ENCODE results near the gene MEGF6. TPM values are rescaled to one million over a fixed set of nuclear protein-coding genes. Genes with fewer than 3 reads are reported as not detected.

MEGF6 gene
- total RNA-seq, 4 donors from 2014 or later = 66.7 to 120 (median 74.5) TPM

DNA sequence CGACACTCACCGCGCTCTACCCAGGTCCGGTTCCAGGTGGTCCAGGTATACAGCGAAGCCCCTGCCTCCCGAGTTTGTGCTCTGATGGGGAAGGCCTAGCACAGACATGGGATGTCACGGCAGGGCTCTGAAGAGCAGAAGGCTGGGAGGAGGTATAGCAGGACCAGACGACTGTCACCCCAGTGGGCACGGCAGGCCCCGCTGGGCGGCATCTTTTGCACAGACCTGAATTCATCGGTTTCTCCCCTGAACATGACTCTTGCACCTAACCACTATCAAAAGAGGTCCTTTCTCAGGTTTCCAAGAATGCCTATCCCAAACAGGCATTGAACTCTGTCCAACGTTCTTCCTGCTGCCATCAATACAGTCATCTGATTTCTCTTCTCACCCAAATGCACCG lies 126.3 kb downstream of the MEGF6 start:
- peaks cover 24% of the 10 kb centered on the region for H3K4me1 ChIP-seq
- H3K9me3 ChIP-seq = peaks cover 10% of the 10 kb centered on the region
- no peak overlapping the region for H3K27ac ChIP-seq
- peaks cover 2% of the 10 kb centered on the region for H3K27me3 ChIP-seq
- peaks cover 18% of the 10 kb centered on the region for H3K36me3 ChIP-seq
- DNase-seq (ENCODE audit: low spot score in 2 of 2) = no peak
- 94% methylated on average over 14 of the region's 14 CpGs for WGBS
- no peak overlapping the region for H3K4me3 ChIP-seq
- TF ChIP-seq POLR2A (IDR thresholded peaks at IDR 0.05) (no peak), POLR2AphosphoS5 (IDR thresholded peaks at IDR 0.05) (no peak), EP300 (IDR thresholded peaks at IDR 0.05) (no peak)
- TF ChIP-seq, protein P1, sequence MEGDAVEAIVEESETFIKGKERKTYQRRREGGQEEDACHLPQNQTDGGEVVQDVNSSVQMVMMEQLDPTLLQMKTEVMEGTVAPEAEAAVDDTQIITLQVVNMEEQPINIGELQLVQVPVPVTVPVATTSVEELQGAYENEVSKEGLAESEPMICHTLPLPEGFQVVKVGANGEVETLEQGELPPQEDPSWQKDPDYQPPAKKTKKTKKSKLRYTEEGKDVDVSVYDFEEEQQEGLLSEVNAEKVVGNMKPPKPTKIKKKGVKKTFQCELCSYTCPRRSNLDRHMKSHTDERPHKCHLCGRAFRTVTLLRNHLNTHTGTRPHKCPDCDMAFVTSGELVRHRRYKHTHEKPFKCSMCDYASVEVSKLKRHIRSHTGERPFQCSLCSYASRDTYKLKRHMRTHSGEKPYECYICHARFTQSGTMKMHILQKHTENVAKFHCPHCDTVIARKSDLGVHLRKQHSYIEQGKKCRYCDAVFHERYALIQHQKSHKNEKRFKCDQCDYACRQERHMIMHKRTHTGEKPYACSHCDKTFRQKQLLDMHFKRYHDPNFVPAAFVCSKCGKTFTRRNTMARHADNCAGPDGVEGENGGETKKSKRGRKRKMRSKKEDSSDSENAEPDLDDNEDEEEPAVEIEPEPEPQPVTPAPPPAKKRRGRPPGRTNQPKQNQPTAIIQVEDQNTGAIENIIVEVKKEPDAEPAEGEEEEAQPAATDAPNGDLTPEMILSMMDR (IDR thresholded peaks at IDR 0.05) = no peak

DNA sequence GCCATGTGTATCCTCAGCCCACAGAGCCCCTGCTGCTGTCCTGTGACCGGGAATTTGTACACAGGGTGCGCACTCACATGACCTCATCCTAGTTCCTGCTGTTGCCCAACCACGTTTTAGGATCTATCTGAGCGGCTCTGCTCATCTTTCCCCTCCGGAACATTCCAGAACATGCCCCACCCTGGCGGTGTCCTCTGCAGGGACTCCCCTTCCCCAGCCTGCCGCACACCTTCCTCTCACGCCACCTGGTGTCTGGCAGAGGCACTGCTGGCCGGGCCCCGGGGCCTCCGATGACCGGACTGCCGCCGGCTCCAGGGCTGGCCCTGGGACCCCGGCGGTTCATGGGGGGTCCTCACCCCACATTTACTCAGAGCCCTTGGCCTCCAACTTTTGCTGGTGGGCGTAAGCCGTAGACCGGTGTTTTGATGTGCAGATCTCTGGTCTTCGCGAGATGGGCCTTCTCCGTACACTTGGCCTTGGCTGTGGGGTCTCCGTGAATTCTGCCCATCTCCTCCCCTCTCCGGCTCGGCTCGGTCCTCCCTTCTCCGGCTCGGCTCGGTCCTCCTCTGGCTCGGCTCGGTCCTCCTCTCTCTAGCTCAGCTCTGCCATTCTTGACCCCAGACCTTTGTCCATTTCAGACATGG lies 127.4 kb downstream of the MEGF6 start:
- H3K36me3 ChIP-seq = peaks cover 7% of the 10 kb centered on the region
- peaks cover 10% of the 10 kb centered on the region for H3K9me3 ChIP-seq
- H3K4me1 ChIP-seq = peaks cover 24% of the 10 kb centered on the region
- no peak overlapping the region for H3K4me3 ChIP-seq
- H3K27me3 ChIP-seq = peaks cover 2% of the 10 kb centered on the region
- H3K27ac ChIP-seq = no peak overlapping the region
- 50% methylated on average over 27 of the region's 31 CpGs for WGBS
- TF ChIP-seq, protein P1 (IDR thresholded peaks at IDR 0.05) = peak; percentile 39 to 82
- TF ChIP-seq POLR2AphosphoS5 (IDR thresholded peaks at IDR 0.05) = no peak
- no peak for DNase-seq (ENCODE audit: low spot score in 2 of 2)

DNA sequence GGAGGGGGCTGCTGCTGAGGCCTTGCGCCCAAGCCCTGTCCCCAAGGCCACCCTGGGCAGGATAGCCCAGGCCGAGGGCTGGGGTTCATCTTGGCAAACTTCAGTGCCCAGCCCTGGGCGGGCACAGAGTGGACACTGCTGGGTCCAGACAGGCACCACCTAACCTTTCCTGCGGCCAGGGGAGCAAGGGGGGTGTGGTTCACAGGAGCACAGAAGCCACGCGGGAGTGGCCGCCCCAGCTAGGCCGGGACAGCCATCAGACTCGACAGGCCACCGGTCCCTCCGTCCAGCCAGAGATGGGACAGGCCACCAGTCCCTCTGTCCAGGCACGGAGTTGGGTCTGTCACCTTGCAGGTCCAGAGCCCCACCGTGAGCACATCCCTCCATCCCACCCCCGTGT lies 127.9 kb downstream of the MEGF6 start:
- no CpG with 5 or more reads among the region's 14 CpGs for WGBS
- Histone ChIP-seq H3K36me3 (peaks cover 2% of the 10 kb centered on the region), H3K27me3 (peaks cover 2% of the 10 kb centered on the region), H3K9me3 (peaks cover 6% of the 10 kb centered on the region), H3K4me1 (peaks cover 24% of the 10 kb centered on the region), H3K4me3 (no peak overlapping the region), H3K27ac (no peak overlapping the region)
- no peak for DNase-seq (ENCODE audit: low spot score in 2 of 2)
- no peak for TF ChIP-seq EP300 (IDR thresholded peaks at IDR 0.05)
- no peak for TF ChIP-seq POLR2AphosphoS5 (IDR thresholded peaks at IDR 0.05)
- TF ChIP-seq, protein P1 (IDR thresholded peaks at IDR 0.05) = no peak
- TF ChIP-seq POLR2A (IDR thresholded peaks at IDR 0.05) = no peak

DNA sequence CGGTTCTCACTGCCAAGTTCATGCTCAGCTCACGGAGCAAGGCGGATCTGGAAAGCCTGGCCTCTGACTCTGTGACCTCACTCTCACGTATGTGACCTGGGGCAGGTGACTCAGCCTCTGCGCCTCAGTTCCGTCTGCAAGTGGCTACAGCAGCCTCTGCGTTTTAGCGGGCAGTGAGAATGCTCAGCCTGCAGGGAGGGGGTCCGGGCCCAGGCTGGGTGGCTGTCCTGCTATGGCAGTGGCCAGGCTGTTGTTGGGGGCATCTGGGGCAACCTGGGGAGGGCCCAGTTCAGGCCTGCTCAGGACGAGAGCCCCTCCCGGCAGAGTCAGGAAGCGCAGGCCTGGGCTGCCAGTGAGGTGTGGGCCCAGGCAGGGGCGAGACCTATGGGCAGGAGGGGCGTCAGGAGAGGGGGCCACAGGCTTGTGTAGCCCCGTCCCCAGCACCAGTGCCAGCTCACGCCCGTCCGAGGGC lies 128.9 kb downstream of the MEGF6 start:
- Histone ChIP-seq H3K36me3 (no peaks in the 10 kb centered on the region), H3K27ac (no peak overlapping the region), H3K4me1 (peaks cover 24% of the 10 kb centered on the region), H3K27me3 (peaks cover 2% of the 10 kb centered on the region), H3K9me3 (no peaks in the 10 kb centered on the region), H3K4me3 (no peak overlapping the region)
- no peak for DNase-seq (ENCODE audit: low spot score in 2 of 2)
- no peak for TF ChIP-seq POLR2AphosphoS5 (IDR thresholded peaks at IDR 0.05)
- TF ChIP-seq, protein P1 (IDR thresholded peaks at IDR 0.05) = peak in 1 of 2 donors; percentile 26
- no CpG with 5 or more reads among the region's 18 CpGs for WGBS

DNA sequence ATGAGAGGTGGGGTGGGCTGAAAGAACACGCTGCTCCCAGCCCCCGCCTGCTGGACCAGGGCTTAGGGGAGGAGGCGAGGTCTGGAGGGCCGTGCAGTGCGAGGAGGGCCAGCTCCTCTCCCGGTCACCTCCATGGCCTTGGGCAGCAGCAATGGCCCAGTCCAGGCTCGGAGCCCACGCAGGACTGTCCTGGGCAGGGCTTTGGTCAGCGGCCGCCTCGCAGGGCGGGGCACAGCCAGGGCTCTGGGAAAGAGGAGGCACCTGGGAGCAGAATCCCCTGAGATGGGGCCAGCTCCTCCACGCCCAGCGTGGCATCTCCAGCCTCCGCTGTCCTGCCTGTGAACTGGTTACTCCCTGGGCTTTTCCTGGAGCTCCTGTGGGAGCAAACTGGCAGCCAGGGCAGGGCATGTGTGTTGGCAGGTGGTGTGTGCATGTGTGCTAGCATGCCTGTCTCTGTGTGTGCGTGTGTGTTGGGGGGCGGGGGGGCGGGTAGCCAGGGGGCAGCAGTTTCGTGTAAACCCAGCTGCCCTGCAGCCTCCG lies 129.4 kb downstream of the MEGF6 start:
- TF ChIP-seq EP300 (IDR thresholded peaks at IDR 0.05) (no peak), POLR2A (IDR thresholded peaks at IDR 0.05) (no peak), POLR2AphosphoS5 (IDR thresholded peaks at IDR 0.05) (no peak)
- TF ChIP-seq, protein P1 (IDR thresholded peaks at IDR 0.05) = no peak
- no peaks in the 10 kb centered on the region for H3K36me3 ChIP-seq
- no peaks in the 10 kb centered on the region for H3K9me3 ChIP-seq
- WGBS = no CpG with 5 or more reads among the region's 20 CpGs
- H3K27me3 ChIP-seq = peaks cover 2% of the 10 kb centered on the region
- no peak overlapping the region for H3K4me3 ChIP-seq
- no peak overlapping the region for H3K27ac ChIP-seq
- DNase-seq (ENCODE audit: low spot score in 2 of 2) = no peak
- H3K4me1 ChIP-seq = peaks cover 24% of the 10 kb centered on the region

Data from suprapubic skin (tissue), 4 donors.